Neural progenitor cell (in vitro differentiated cells): ENCODE data around the gene NPPB.

Experiments
- CTCF ChIP-seq: fragments of 200-600 bp; sonication (generic); IDR thresholded peaks from 2 replicates; pipeline ENCODE4 v1.5.1; 2017; ENCODE audit warnings: antibody characterized with exemption, mild to moderate bottlenecking
- EZH2 ChIP-seq: fragments of 200-600 bp; sonication (generic); IDR thresholded peaks from 2 replicates; pipeline ENCODE4 v1.6.1; 2017; ENCODE audit warnings: antibody characterized with exemption, mild to moderate bottlenecking, moderate library complexity
- EZH2phosphoT487 ChIP-seq: fragments of 200-600 bp; sonication (generic); IDR thresholded peaks from 2 replicates; pipeline ENCODE4 v1.6.1; 2017; ENCODE audit warnings: antibody characterized with exemption

- TF ChIP-seq EZH2 (no peak), CTCF (no peak), EZH2phosphoT487 (no peak)
Measured at GRCh38 chr1:11835441-11836225, 23.1 kb downstream of the NPPB start.
